Activated T-helper 1 cell treated with anti-CD3 and anti-CD28 coated beads, Interleukin-12 subunit alpha, Interleukin-12 subunit beta, Interleukin-2, Interleukin-4 antibody, amounts not matched to agents 30 ng/mL and 10 ng/mL and 1 ng/mL, durations not matched to agents 14 hours and 24 hours and 36 hours (primary cell): ENCODE data around the gene PMP22. TPM values are rescaled to one million over a fixed set of nuclear protein-coding genes. Genes with fewer than 3 reads are reported as not detected.
"Not testable (repeated sequence)": the region's sequence is repeated elsewhere in the genome, so short reads cannot be mapped to it uniquely, and the experiment has no call there.

ENCODE experiments used
- DNase-seq: peaks from one replicate; pipeline ENCODE4 v3.0.0; 2021; ENCODE audit warnings: low spot score
- H3K27ac Mint-ChIP-seq: one replicate; pipeline ENCODE4 v1.8.0; 2021; ENCODE audit warnings: mild to moderate bottlenecking, mixed read lengths
- H3K27me3 Mint-ChIP-seq: one replicate; pipeline ENCODE4 v1.8.0; 2022; ENCODE audit warnings: mild to moderate bottlenecking, moderate library complexity, mixed read lengths; ENCODE audit not compliant: insufficient read depth
- H3K36me3 Mint-ChIP-seq: one replicate; pipeline ENCODE4 v1.8.0; 2021; ENCODE audit warnings: low read depth, mixed read lengths
- H3K4me1 Mint-ChIP-seq: one replicate; pipeline ENCODE4 v1.8.0; 2021; ENCODE audit warnings: low read depth, mixed read lengths
- H3K4me3 Mint-ChIP-seq: one replicate; pipeline ENCODE4 v1.8.0; 2021; ENCODE audit warnings: mild to moderate bottlenecking, moderate library complexity, mixed read lengths
- H3K9me3 Mint-ChIP-seq: one replicate; pipeline ENCODE4 v1.8.0; 2021; ENCODE audit warnings: mixed read lengths
- intact Hi-C: fragments of 100-400 bp; cut with micrococcal nuclease; formaldehyde crosslinking; loops from one replicate; pipeline ENCODE4 v1.15.1; 2024
- total RNA-seq: library from RNA; stranded (reverse); gene quantifications from 2 replicates; pipeline ENCODE4 v1.2.3, GENCODE V29; 2022

The PMP22 gene
- total RNA-seq, 1 donor from 2014 or later = 0.54 TPM

GRCh38 chr17:15239491-15239890 lies 25.6 kb downstream of the PMP22 start:
- Mint-ChIP-seq H3K27ac (no peak overlapping the region), H3K4me1 (no peaks in the 10 kb centered on the region), H3K9me3 (peaks cover 5% of the 10 kb centered on the region), H3K4me3 (no peak overlapping the region), H3K27me3 (peaks cover 6% of the 10 kb centered on the region), H3K36me3 (no peaks in the 10 kb centered on the region)
- no peak for DNase-seq
- intact Hi-C loops = no loop called here

GRCh38 chr17:15238676-15239422 lies 26.3 kb downstream of the PMP22 start:
- intact Hi-C loops = no loop called here
- DNase-seq = no peak
- H3K27me3 Mint-ChIP-seq = peaks cover 6% of the 10 kb centered on the region

GRCh38 chr17:15238057-15238456 lies 27.1 kb downstream of the PMP22 start:
- Mint-ChIP-seq H3K27me3 (peaks cover 6% of the 10 kb centered on the region), H3K4me1 (no peaks in the 10 kb centered on the region), H3K27ac (no peak overlapping the region), H3K36me3 (no peaks in the 10 kb centered on the region), H3K4me3 (no peak overlapping the region), H3K9me3 (peaks cover 5% of the 10 kb centered on the region)
- DNase-seq = no peak
- intact Hi-C loops = no loop called here

More at GRCh38 chr17:15238676-15239422, 26.3 kb downstream of the PMP22 start:
- Mint-ChIP-seq H3K4me1 (no peaks in the 10 kb centered on the region), H3K9me3 (peaks cover 5% of the 10 kb centered on the region), H3K27ac (no peak overlapping the region), H3K36me3 (no peaks in the 10 kb centered on the region), H3K4me3 (no peak overlapping the region)

GRCh38 chr17:15237106-15237425 lies 28.1 kb downstream of the PMP22 start:
- H3K27ac Mint-ChIP-seq = no peak overlapping the region
- no peak for DNase-seq
- intact Hi-C loops = no loop called here
- H3K36me3 Mint-ChIP-seq = no peaks in the 10 kb centered on the region
- no peak overlapping the region for H3K4me3 Mint-ChIP-seq
- peaks cover under 1% of the 10 kb centered on the region for H3K27me3 Mint-ChIP-seq
- H3K4me1 Mint-ChIP-seq = no peaks in the 10 kb centered on the region
- H3K9me3 Mint-ChIP-seq = no peaks in the 10 kb centered on the region

GRCh38 chr17:15236281-15237105 lies 28.6 kb downstream of the PMP22 start:
- DNase-seq = no peak
- intact Hi-C loops = no loop called here

GRCh38 chr17:15233971-15234370 lies 31.2 kb downstream of the PMP22 start:
- Mint-ChIP-seq H3K27ac (no peak overlapping the region), H3K36me3 (no peaks in the 10 kb centered on the region), H3K4me3 (no peak overlapping the region), H3K9me3 (no peaks in the 10 kb centered on the region), H3K4me1 (no peaks in the 10 kb centered on the region), H3K27me3 (no peaks in the 10 kb centered on the region)
- intact Hi-C loops = no loop called here
- no peak for DNase-seq

More at GRCh38 chr17:15236281-15237105, 28.6 kb downstream of the PMP22 start:
- H3K27me3 Mint-ChIP-seq = no peaks in the 10 kb centered on the region
- H3K36me3 Mint-ChIP-seq = no peaks in the 10 kb centered on the region
- no peak overlapping the region for H3K27ac Mint-ChIP-seq
- no peak overlapping the region for H3K4me3 Mint-ChIP-seq
- no peaks in the 10 kb centered on the region for H3K4me1 Mint-ChIP-seq
- no peaks in the 10 kb centered on the region for H3K9me3 Mint-ChIP-seq

GRCh38 chr17:15233022-15233805 lies 31.9 kb downstream of the PMP22 start:
- no peaks in the 10 kb centered on the region for H3K36me3 Mint-ChIP-seq
- no peaks in the 10 kb centered on the region for H3K9me3 Mint-ChIP-seq
- no peaks in the 10 kb centered on the region for H3K4me1 Mint-ChIP-seq
- H3K27ac Mint-ChIP-seq = no peak overlapping the region
- H3K4me3 Mint-ChIP-seq = no peak overlapping the region
- H3K27me3 Mint-ChIP-seq = no peaks in the 10 kb centered on the region
- DNase-seq = no peak
- intact Hi-C loops = no loop called here

- H3K4me1 Mint-ChIP-seq = no peaks in the 10 kb centered on the region
- intact Hi-C loops = no loop called here
- DNase-seq = no peak
- H3K27me3 Mint-ChIP-seq = no peaks in the 10 kb centered on the region
- no peak overlapping the region for H3K27ac Mint-ChIP-seq
- no peaks in the 10 kb centered on the region for H3K9me3 Mint-ChIP-seq
- H3K4me3 Mint-ChIP-seq = no peak overlapping the region
- no peaks in the 10 kb centered on the region for H3K36me3 Mint-ChIP-seq
Observed at GRCh38 chr17:15232517-15232915, 32.6 kb downstream of the PMP22 start.

- Mint-ChIP-seq H3K4me1 (no peaks in the 10 kb centered on the region), H3K27me3 (no peaks in the 10 kb centered on the region), H3K4me3 (no peak overlapping the region), H3K36me3 (no peaks in the 10 kb centered on the region), H3K27ac (no peak overlapping the region), H3K9me3 (no peaks in the 10 kb centered on the region)
- intact Hi-C loops = no loop called here
- no peak for DNase-seq
Observed at GRCh38 chr17:15231851-15232516, 33.1 kb downstream of the PMP22 start.

- Mint-ChIP-seq H3K36me3 (no peaks in the 10 kb centered on the region), H3K27ac (no peak overlapping the region), H3K9me3 (no peaks in the 10 kb centered on the region), H3K27me3 (no peaks in the 10 kb centered on the region), H3K4me1 (no peaks in the 10 kb centered on the region), H3K4me3 (no peak overlapping the region)
- intact Hi-C loops = no loop called here
- DNase-seq = no peak
Observed at GRCh38 chr17:15230866-15231265, 34.3 kb downstream of the PMP22 start.

GRCh38 chr17:15221827-15222226 lies 43.3 kb downstream of the PMP22 start:
- H3K9me3 Mint-ChIP-seq, H3K27me3 Mint-ChIP-seq, H3K4me1 Mint-ChIP-seq, intact Hi-C loops, H3K4me3 Mint-ChIP-seq, H3K27ac Mint-ChIP-seq, H3K36me3 Mint-ChIP-seq, DNase-seq: not testable (repeated sequence)

GRCh38 chr17:15220785-15221184 lies 44.3 kb downstream of the PMP22 start:
- Mint-ChIP-seq H3K9me3 (no peaks in the 10 kb centered on the region), H3K27ac (no peak overlapping the region), H3K36me3 (no peaks in the 10 kb centered on the region), H3K27me3 (no peaks in the 10 kb centered on the region), H3K4me1 (no peaks in the 10 kb centered on the region), H3K4me3 (no peak overlapping the region)
- intact Hi-C loops = no loop called here
- DNase-seq = no peak
